NCI-H1048 (cell line): Measurements from ENCODE around the gene UBQLNL.

ENCODE experiments used
- DNase-seq: peaks from one replicate; lab custom pipeline; 2025; lab: John Stamatoyannopoulos, UW

Gene UBQLNL

GRCh38 chr11:5516599-5516998, at the start of gene UBQLNL:
UBQLNL (minus strand) TSS chr11:5516699; CDS start chr11:5516441, 258 bp downstream.
- DNase-seq: no peak

- DNase-seq: no peak
Measured at GRCh38 chr11:5564259-5565019, 47.9 kb upstream of the UBQLNL start.

- no peak for DNase-seq
Measured at GRCh38 chr11:5557751-5558150, 41.3 kb upstream of the UBQLNL start.

GRCh38 chr11:5556596-5557188, 40.2 kb upstream of the UBQLNL start:
- DNase-seq: no peak

GRCh38 chr11:5553343-5553742, 36.8 kb upstream of the UBQLNL start:
- DNase-seq: no peak

GRCh38 chr11:5550440-5551095, 34.1 kb upstream of the UBQLNL start:
- DNase-seq: no peak

- DNase-seq: no peak
Measured at GRCh38 chr11:5548440-5548839, 31.9 kb upstream of the UBQLNL start, which contains the start of gene OR52H1. OR52H1 (minus strand) TSS chr11:5548540; CDS start chr11:5545505, 3,035 bp downstream.

GRCh38 chr11:5547982-5548381, 31.5 kb upstream of the UBQLNL start:
- no peak for DNase-seq

- DNase-seq: no peak
Measured at GRCh38 chr11:5546457-5546856, 30.0 kb upstream of the UBQLNL start.

- DNase-seq: no peak
Measured at GRCh38 chr11:5541427-5541826, 24.9 kb upstream of the UBQLNL start.

- no peak for DNase-seq
Measured at GRCh38 chr11:5536482-5536881, 20.0 kb upstream of the UBQLNL start.

- no peak for DNase-seq
Measured at GRCh38 chr11:5534046-5534445, 17.5 kb upstream of the UBQLNL start.

- DNase-seq: no peak
Measured at GRCh38 chr11:5531053-5531831, 14.7 kb upstream of the UBQLNL start.

GRCh38 chr11:5528495-5528894, 12.0 kb upstream of the UBQLNL start:
- DNase-seq: no peak

GRCh38 chr11:5527716-5528115, 11.2 kb upstream of the UBQLNL start:
- no peak for DNase-seq

GRCh38 chr11:5524756-5525155, 8.3 kb upstream of the UBQLNL start:
- no peak for DNase-seq

GRCh38 chr11:5522308-5522707, 5.8 kb upstream of the UBQLNL start:
- DNase-seq: no peak

- DNase-seq: no peak
Measured at GRCh38 chr11:5521540-5521939, 5.0 kb upstream of the UBQLNL start.

- no peak for DNase-seq
Measured at GRCh38 chr11:5514841-5515240, 1.7 kb downstream of the UBQLNL start.

- DNase-seq: no peak
Measured at GRCh38 chr11:5509803-5510202, 6.7 kb downstream of the UBQLNL start, which contains the start of gene UBQLN3. UBQLN3 (minus strand) TSS chr11:5509957; CDS start chr11:5509558, 399 bp downstream.

- DNase-seq: no peak
Measured at GRCh38 chr11:5508605-5509004, 7.9 kb downstream of the UBQLNL start.

GRCh38 chr11:5507933-5508305, 8.6 kb downstream of the UBQLNL start:
- no peak for DNase-seq
